Coronary artery (tissue), 2 donors: Measurements from ENCODE around the gene MUC12.
"Not testable (repeated sequence)": the region's sequence is repeated elsewhere in the genome, so short reads cannot be mapped to it uniquely, and the experiment has no call there.

Experiments
- DNase-seq: peaks from one replicate; pipeline ENCODE4 v3.0.0-alpha.2; 2017; ENCODE audit warnings: low spot score
- H3K27ac ChIP-seq, 2 donors: fragments of 200-600 bp; sonication (generic); one replicate each; pipeline ENCODE4 v1.5.1; 2016 to 2019
- H3K4me3 ChIP-seq: fragments of 200-600 bp; sonication (generic); 2 replicates; pipeline ENCODE4 v1.5.1; 2016; ENCODE audit warnings: mild to moderate bottlenecking, moderate library complexity
- TF ChIP-seq, protein P1 (sequence below): fragments of 200-600 bp; sonication (generic); IDR thresholded peaks from one replicate; pipeline ENCODE4 v1.5.1; 2019; ENCODE audit warnings: antibody characterized with exemption

Gene MUC12

GRCh38 chr7:100969066-100969615 is at the start of gene MUC12:
Gene MUC12 (plus strand): TSS chr7:100969565. CDS start chr7:100969623, 58 bp downstream.
- Histone ChIP-seq H3K4me3 (no peak within 1 kb of the TSS), H3K27ac (no peak within 1 kb of the TSS)
- TF ChIP-seq, protein P1, sequence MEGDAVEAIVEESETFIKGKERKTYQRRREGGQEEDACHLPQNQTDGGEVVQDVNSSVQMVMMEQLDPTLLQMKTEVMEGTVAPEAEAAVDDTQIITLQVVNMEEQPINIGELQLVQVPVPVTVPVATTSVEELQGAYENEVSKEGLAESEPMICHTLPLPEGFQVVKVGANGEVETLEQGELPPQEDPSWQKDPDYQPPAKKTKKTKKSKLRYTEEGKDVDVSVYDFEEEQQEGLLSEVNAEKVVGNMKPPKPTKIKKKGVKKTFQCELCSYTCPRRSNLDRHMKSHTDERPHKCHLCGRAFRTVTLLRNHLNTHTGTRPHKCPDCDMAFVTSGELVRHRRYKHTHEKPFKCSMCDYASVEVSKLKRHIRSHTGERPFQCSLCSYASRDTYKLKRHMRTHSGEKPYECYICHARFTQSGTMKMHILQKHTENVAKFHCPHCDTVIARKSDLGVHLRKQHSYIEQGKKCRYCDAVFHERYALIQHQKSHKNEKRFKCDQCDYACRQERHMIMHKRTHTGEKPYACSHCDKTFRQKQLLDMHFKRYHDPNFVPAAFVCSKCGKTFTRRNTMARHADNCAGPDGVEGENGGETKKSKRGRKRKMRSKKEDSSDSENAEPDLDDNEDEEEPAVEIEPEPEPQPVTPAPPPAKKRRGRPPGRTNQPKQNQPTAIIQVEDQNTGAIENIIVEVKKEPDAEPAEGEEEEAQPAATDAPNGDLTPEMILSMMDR, result no peak
- no peak for DNase-seq

DNA sequence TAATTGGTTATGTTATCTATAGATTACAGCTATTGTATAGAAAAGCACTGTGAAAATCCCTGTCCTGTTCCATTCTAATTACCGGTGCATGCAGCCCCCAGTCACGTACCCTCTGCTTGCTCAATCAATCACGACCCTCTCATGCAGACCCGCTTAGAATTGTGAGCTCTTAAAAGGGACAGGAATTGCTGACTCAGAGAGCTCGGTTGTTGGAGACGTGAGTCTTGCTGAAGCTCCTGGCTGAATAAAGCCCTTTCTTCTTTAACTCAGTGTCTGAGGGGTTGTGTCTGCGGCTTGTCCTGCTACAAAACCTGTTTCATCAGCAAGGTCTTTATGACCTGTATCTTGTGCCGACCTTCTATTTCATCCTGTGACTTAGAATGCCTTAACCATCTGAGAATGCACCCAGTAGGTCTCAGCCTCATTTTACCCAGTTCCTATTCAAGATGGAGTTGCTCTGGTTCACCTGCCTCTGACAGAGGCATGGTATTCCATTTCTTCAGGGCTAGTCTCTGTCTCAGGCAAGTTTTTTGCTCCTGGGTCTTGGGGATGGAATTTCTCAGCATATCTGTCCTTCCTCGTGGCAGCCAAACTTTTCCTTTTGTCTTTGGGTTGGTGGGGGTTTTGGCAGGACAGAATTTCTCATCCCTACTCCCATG is 49.5 kb upstream of the MUC12 start:
- H3K4me3 ChIP-seq, DNase-seq: not testable (repeated sequence)

DNA sequence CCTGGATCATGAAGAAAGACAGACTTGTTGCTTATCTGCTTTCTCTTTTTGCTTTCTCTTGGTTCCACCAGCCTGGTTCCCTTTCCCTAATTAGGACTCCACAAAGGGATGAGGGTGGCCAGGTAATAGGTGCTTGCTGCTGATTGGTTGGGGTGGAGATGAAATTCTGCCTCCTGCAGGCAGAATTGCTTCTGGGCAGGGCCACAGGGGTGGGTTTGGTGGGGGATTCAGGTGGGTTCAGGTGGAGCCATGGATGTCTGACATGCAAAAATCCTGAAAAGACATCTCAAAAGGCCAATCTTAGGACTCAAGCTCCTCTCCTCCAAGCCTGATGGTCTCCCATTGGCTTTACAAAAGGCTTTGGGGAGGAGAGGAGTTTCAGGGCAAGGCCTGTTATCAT is 48.3 kb upstream of the MUC12 start:
- DNase-seq, result no peak

More for the DNA sequence above, 49.5 kb upstream of the MUC12 start:
- H3K27ac ChIP-seq, result not testable (repeated sequence)

DNA sequence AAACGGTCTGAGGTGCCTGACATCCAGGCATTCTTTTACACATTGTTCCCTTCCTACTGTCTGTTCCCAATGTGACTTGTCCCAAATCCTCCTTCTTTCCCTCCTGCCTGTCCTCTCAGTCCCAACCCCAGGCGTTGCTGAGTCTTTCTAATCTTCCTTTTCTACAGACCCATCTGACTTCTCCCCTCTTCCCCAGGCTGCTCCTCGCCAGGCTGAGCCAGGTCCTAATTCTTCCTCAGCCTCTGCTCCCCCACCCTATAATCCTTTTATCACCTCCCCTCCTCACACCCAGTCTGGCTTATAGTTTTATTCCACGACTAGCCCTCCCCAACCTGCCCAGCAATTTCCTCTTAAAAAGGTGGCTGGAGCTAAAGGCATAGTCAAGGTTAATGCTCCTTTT is 45.7 kb upstream of the MUC12 start:
- H3K4me3 ChIP-seq, DNase-seq, H3K27ac ChIP-seq: not testable (repeated sequence)

More for the DNA sequence above, 48.3 kb upstream of the MUC12 start:
- Histone ChIP-seq H3K4me3 (no peak overlapping the region), H3K27ac (no peak overlapping the region)
- TF ChIP-seq, protein P1, result no peak

GRCh38 chr7:100929808-100930174 is 39.6 kb upstream of the MUC12 start:
- TF ChIP-seq, protein P1, result no peak
- no peak overlapping the region for H3K4me3 ChIP-seq
- no peak for DNase-seq
- no peak overlapping the region for H3K27ac ChIP-seq

DNA sequence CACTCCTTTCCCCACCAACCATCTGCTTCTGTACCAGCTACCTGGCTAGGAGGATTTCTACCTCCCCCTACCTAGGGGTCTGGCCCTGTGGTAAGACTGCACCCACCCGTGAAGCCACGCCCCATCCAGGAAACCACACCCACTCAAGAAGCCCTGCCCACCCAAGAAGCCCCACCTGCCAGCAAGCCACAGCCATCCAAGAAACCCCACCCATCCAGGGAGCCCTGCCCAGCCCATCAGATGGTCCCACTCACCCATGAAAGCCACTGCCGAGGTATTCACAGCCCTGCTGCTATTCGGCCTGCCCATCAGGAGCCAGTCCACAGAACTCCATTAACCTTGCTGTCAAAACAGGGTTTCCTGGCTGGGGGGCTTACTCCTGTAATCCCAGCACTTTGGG is 35.6 kb upstream of the MUC12 start:
- DNase-seq, result no peak
- no peak overlapping the region for H3K4me3 ChIP-seq
- no peak overlapping the region for H3K27ac ChIP-seq
- TF ChIP-seq, protein P1, result no peak

- not testable (repeated sequence) for H3K4me3 ChIP-seq, DNase-seq, H3K27ac ChIP-seq
These were observed 34.0 kb upstream of the MUC12 start for GRCh38 chr7:100935381-100935780.

DNA sequence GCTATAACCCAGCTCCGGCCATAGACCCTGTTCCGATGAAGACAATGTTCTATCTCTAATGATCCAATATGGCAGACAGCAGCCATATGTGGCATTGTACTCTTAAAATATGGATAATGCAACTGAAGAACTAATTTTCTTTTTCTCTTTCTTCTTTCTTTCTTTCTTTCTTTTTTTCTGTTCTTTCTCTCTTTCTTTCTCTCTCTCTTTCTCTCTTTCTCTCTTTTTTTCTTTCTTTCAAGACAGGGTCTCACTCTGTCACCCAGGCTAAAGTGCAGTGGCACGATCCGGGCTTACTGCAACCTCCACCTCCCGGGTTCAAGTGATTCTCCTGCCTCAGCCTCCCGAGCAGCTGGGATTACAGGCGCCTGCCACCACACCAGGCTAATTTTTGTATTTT is 33.2 kb upstream of the MUC12 start:
- DNase-seq, H3K27ac ChIP-seq, H3K4me3 ChIP-seq: not testable (repeated sequence)

GRCh38 chr7:100942045-100942774 is 27.2 kb upstream of the MUC12 start:
- no peak for DNase-seq
- no peak overlapping the region for H3K4me3 ChIP-seq
- TF ChIP-seq, protein P1, result no peak
- H3K27ac ChIP-seq, result no peak overlapping the region
